ENCODE data around the gene MPHOSPH6. TPM values are rescaled to one million over a fixed set of nuclear protein-coding genes. Genes with fewer than 3 reads are reported as not detected.
"Not testable (repeated sequence)": the region's sequence is repeated elsewhere in the genome, so short reads cannot be mapped to it uniquely, and the experiment has no call there.

The MPHOSPH6 gene
- total RNA-seq, 4 donors from 2014 or later = 13.8 to 21.0 (median 14.6) TPM

DNA sequence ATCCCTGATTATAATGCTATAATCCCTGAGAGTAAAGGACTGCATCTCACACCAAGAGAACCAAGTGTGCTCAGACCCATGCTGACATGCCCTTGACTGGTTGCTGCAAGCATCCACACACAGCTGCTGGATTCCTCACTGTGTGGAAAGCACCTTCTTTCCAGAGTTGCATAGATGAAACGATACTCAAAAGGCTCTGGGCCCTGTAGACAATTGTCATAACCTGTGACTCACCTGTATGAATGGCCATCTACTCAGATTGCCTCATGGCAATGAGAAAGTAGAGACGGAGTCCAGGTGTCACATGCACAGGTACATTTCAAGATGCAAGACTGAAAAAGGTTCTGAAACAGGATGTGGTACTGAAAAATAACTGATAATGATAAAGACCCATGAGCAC is 58.1 kb downstream of the MPHOSPH6 start:
- H3K9me3 ChIP-seq = no peaks in the 10 kb centered on the region

DNA sequence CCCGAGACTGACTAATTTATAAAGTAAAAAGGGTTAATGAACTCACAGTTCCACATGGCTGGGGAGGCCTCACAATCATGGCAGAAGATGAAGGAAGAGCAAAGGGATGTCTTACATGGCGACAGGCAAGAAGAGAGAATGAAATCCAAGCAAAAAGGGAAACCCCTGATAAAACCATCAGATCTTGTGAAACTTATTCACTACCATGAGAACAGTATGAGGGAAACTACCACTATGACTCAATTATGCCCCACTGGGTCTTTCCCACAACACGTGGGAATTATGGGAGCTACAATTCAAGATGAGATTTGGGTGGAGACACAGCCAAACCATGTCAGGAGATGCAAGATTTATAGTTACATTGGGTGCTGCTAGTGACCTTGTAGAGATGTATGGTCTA is 60.8 kb downstream of the MPHOSPH6 start:
- 61 to 73% methylated on average over 3 of the region's 3 CpGs for WGBS, 2 donors (ENCODE audit: low coverage in 1 of 2)

More for the DNA sequence above, 58.1 kb downstream of the MPHOSPH6 start:
- Histone ChIP-seq H3K4me3 (no peak overlapping the region), H3K27ac (no peak overlapping the region), H3K27me3 (no peaks in the 10 kb centered on the region), H3K36me3 (no peaks in the 10 kb centered on the region), H3K4me1 (no peaks in the 10 kb centered on the region)
- ATAC-seq = no peak
- 61 to 100% methylated on average over 1 to 2 of the region's 2 CpGs for WGBS, 2 donors (ENCODE audit: low coverage in 1 of 2)
- TF ChIP-seq EP300 (IDR thresholded peaks at IDR 0.05) = no peak
- no peak for TF ChIP-seq POLR2A (IDR thresholded peaks at IDR 0.05)
- TF ChIP-seq POLR2AphosphoS5 (IDR thresholded peaks at IDR 0.05) = no peak
- TF ChIP-seq, protein P1, sequence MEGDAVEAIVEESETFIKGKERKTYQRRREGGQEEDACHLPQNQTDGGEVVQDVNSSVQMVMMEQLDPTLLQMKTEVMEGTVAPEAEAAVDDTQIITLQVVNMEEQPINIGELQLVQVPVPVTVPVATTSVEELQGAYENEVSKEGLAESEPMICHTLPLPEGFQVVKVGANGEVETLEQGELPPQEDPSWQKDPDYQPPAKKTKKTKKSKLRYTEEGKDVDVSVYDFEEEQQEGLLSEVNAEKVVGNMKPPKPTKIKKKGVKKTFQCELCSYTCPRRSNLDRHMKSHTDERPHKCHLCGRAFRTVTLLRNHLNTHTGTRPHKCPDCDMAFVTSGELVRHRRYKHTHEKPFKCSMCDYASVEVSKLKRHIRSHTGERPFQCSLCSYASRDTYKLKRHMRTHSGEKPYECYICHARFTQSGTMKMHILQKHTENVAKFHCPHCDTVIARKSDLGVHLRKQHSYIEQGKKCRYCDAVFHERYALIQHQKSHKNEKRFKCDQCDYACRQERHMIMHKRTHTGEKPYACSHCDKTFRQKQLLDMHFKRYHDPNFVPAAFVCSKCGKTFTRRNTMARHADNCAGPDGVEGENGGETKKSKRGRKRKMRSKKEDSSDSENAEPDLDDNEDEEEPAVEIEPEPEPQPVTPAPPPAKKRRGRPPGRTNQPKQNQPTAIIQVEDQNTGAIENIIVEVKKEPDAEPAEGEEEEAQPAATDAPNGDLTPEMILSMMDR (IDR thresholded peaks at IDR 0.05) = no peak

DNA sequence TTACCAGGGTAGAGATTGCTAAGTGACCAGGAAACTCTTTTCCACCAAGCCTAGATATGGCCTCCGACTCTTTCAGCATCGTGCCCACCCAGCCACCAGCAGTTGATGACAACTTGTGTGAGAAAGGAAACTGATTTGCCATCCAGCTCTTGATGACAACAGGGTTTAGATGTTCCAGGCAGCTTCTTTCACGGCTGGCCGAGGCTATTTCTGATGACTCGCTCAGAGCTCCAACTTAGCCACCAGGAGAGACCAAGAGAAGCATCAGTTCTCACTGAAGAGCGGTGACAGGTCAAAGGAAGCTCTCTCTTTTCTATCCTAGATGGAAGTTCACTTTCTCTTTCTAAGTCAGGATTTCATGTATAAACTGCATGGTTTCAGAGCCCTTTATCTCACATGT is 61.2 kb downstream of the MPHOSPH6 start:
- Histone ChIP-seq H3K4me1 (no peaks in the 10 kb centered on the region), H3K27me3 (no peaks in the 10 kb centered on the region), H3K4me3 (no peak overlapping the region), H3K36me3 (no peaks in the 10 kb centered on the region), H3K27ac (no peak overlapping the region), H3K9me3 (no peaks in the 10 kb centered on the region)
- TF ChIP-seq POLR2A (IDR thresholded peaks at IDR 0.05) = no peak
- TF ChIP-seq, protein P1 (IDR thresholded peaks at IDR 0.05) = no peak
- TF ChIP-seq POLR2AphosphoS5 (IDR thresholded peaks at IDR 0.05) = no peak
- no peak for TF ChIP-seq EP300 (IDR thresholded peaks at IDR 0.05)
- ATAC-seq = no peak
- 97 to 98% methylated on average over 4 to 6 of the region's 6 CpGs for WGBS, 2 donors (ENCODE audit: low coverage in 1 of 2)

More for the DNA sequence above, 60.8 kb downstream of the MPHOSPH6 start:
- H3K9me3 ChIP-seq, H3K4me3 ChIP-seq, H3K27ac ChIP-seq, H3K36me3 ChIP-seq, H3K27me3 ChIP-seq, ATAC-seq, H3K4me1 ChIP-seq: not testable (repeated sequence)

DNA sequence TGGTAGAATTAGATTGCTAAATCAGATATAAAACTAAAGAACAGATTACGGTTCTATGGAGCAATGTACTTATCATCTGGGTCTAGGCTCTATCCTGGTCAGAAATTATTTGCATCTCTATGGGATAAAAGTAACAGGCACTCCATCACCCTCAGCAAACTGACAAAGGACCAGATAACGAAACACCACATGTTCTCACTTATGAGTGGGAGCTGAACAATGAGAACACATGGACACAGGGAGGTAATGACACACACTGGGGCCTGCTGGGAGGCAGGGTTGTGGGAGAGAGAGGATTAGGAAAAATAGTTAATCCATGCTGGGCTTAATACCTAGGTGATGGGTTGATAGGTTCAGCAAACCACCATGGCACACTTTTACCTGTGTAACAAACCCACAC is 61.9 kb downstream of the MPHOSPH6 start:
- no peak overlapping the region for H3K4me3 ChIP-seq
- 70 to 100% methylated on average over 2 of the region's 2 CpGs for WGBS, 2 donors (ENCODE audit: low coverage in 1 of 2)

DNA sequence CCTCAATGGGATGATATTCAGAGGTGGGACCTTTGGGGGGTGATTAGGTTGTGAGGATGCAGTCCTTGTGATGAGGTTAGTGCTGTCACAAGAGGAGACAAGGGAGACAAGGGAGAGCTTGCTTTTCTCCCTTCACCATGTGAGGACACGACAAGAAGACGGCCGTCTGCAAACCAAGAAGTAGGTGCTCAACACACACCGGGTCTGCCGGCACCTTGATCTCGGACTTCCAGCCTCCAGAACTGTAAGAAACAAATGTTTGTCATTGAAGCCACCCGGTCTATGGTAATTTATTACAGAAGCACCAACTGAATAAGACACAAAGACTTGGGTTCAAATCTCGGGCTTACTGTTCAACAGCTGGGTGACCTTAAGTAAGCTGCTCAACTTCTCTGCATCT is 64.9 kb downstream of the MPHOSPH6 start:
- H3K4me1 ChIP-seq = no peaks in the 10 kb centered on the region
- peaks cover 0 to 4% (median 0%) of the 10 kb centered on the region in 3 donors for H3K9me3 ChIP-seq
- H3K36me3 ChIP-seq = no peaks in the 10 kb centered on the region
- H3K4me3 ChIP-seq = no peak overlapping the region
- WGBS, 2 donors (ENCODE audit: low coverage in 1 of 2) = 91 to 92% methylated on average over 4 to 7 of the region's 8 CpGs
- no peak for ATAC-seq
- TF ChIP-seq POLR2AphosphoS5 (IDR thresholded peaks at IDR 0.05) = no peak
- TF ChIP-seq, protein P1 (IDR thresholded peaks at IDR 0.05) = no peak
- no peaks in the 10 kb centered on the region for H3K27me3 ChIP-seq
- H3K27ac ChIP-seq = no peak overlapping the region

More for the DNA sequence above, 61.9 kb downstream of the MPHOSPH6 start:
- H3K27me3 ChIP-seq = no peaks in the 10 kb centered on the region
- no peaks in the 10 kb centered on the region for H3K9me3 ChIP-seq
- no peak overlapping the region for H3K27ac ChIP-seq
- H3K36me3 ChIP-seq = no peaks in the 10 kb centered on the region
- TF ChIP-seq, protein P1 (IDR thresholded peaks at IDR 0.05) = no peak
- TF ChIP-seq POLR2AphosphoS5 (IDR thresholded peaks at IDR 0.05) = no peak
- no peak for TF ChIP-seq POLR2A (IDR thresholded peaks at IDR 0.05)
- no peak for TF ChIP-seq EP300 (IDR thresholded peaks at IDR 0.05)
- H3K4me1 ChIP-seq = no peaks in the 10 kb centered on the region
- ATAC-seq = no peak

Small RNA genes within 50 kb of the gene (small RNA-seq; reads per million reads assigned to genes)
- 0 reads per million in 4 donors for gene RN7SKP190

Other genes starting within 250 kb of the MPHOSPH6 start
- 1 to 10 TPM in 3 of 4 donors, under 1 TPM in 1; 0.62 to 2.1 (median 1.7) TPM for gene SDR42E1, start 158.8 kb downstream of the MPHOSPH6 start, total RNA-seq
- gene HSD17B2, start 135.0 kb downstream of the MPHOSPH6 start, total RNA-seq = under 1 TPM in 1 of 4 donors, not detected in 3; 0.40 TPM